ENCODE measurements around the gene CLDN14.

Gene CLDN14

DNA sequence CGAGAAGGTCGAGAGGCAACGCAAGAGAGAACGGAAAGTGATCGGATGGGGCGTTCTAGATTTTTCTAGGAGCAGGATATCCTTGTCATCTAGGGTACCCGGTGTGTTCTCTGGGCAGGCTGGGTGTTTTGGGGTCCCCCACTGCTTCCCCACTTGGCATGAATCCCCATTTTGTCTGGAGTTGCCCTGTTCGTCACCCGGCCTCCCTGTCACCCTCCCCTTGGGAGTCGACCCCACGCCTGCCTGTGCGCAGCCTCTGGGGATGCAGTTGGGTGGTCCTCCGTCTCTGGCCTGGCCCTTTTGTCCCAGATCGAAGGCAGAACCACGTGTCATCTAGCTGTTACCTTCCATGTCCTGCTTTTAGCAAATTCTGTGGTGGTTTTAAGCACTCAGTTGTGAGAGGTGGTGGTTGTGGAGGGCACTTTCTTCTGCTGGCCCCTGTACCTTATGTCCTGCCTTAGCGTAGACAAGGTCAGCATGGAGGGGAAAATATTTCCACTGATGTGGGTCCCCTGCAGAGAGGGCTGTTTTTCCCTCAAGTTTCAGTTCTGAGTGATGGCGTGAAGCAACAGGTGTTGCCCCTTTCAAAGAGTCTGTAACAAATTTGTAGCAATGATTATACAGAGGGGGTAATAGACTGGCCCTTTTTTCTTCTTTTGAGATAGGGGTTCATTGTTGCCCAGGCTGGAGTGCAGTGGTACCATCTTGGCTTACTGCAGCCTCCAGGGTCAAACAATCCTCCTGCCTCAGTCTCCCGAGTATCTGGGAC lies 59.2 kb downstream of the CLDN14 start:
- H3K4me3 ChIP-seq: no peak overlapping the region
- no peak overlapping the region for H3K9ac ChIP-seq (ENCODE audit: insufficient read length)
- H3K36me3 ChIP-seq (ENCODE audit: insufficient read depth, low read length): peaks cover 16% of the 10 kb centered on the region; the same call in 1 of the 2 replicates
- no peaks in the 10 kb centered on the region for H3K9me3 ChIP-seq (ENCODE audit: low read depth, low read length)
- TF ChIP-seq FOXP2 (optimal IDR thresholded peaks at IDR 0.05; ENCODE audit: control extremely low read depth, extremely low read length, insufficient read depth): no peak
- TF ChIP-seq POLR2AphosphoS5 (IDR thresholded peaks at IDR 0.05; ENCODE audit: borderline replicate concordance, low read depth, low read length): no peak
- TF ChIP-seq EZH2 (IDR thresholded peaks at IDR 0.05): no peak
- DNase-seq (ENCODE audit: low read depth, low spot score): no peak
- H3K27ac ChIP-seq: no peak overlapping the region

DNA sequence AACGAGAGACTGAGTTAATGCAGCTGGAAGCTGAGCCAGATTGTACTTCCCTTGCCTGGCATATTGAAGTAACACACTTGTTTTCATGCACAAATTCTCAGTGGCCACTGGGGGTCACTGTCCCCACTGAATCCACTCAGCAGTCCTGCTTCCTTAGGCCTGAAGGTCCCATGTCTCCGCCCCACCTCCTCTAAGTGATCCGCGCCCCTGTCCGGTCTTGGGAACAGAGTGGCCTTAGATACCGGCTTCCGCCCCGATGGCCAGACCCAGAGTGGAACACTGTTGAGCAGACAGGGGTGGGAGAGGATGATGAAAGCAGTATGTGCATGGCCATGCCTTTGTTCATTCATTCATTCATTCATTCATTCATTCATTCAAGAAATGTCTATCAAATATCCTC lies 59.9 kb downstream of the CLDN14 start:
- TF ChIP-seq FOXP2 (optimal IDR thresholded peaks at IDR 0.05; ENCODE audit: control extremely low read depth, extremely low read length, insufficient read depth) (no peak), EZH2 (IDR thresholded peaks at IDR 0.05) (no peak), POLR2AphosphoS5 (IDR thresholded peaks at IDR 0.05; ENCODE audit: borderline replicate concordance, low read depth, low read length) (no peak)
- peaks cover 23% of the 10 kb centered on the region for H3K36me3 ChIP-seq (ENCODE audit: insufficient read depth, low read length)
- H3K27ac ChIP-seq: peak overlapping the region; percentile 42; the same call in 1 of the 2 replicates
- DNase-seq (ENCODE audit: low read depth, low spot score): peak; percentile 32
- H3K9ac ChIP-seq (ENCODE audit: insufficient read length): no peak overlapping the region
- H3K9me3 ChIP-seq (ENCODE audit: low read depth, low read length): no peaks in the 10 kb centered on the region
- no peak overlapping the region for H3K4me3 ChIP-seq

DNA sequence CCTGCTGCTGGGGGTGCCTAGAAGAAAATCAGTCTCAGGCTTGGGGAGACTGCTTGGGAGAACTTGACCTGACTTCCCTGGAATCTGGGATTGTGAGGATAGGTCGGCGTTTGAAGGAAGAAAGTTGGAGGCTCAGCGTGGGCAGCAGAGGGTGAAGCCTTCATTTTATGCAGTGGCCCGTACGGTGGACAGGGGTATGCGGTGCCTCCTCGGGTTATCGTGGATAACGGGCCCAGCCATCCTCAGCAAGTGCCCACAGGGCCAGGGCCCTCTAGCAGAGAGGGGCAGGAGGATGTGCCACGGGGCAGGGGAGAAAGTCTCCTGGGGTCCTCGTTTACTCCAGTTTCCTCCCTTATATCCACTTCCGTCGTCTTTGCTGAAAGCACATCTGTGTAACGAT lies 60.7 kb downstream of the CLDN14 start:
- Histone ChIP-seq H3K4me3 (no peak overlapping the region), H3K9ac (ENCODE audit: insufficient read length) (no peak overlapping the region), H3K9me3 (ENCODE audit: low read depth, low read length) (no peaks in the 10 kb centered on the region), H3K27ac (no peak overlapping the region), H3K36me3 (ENCODE audit: insufficient read depth, low read length) (peaks cover 28% of the 10 kb centered on the region)
- TF ChIP-seq FOXP2 (optimal IDR thresholded peaks at IDR 0.05; ENCODE audit: control extremely low read depth, extremely low read length, insufficient read depth): no peak
- no peak for TF ChIP-seq EZH2 (IDR thresholded peaks at IDR 0.05)
- TF ChIP-seq POLR2AphosphoS5 (IDR thresholded peaks at IDR 0.05; ENCODE audit: borderline replicate concordance, low read depth, low read length): no peak
- DNase-seq (ENCODE audit: low read depth, low spot score): no peak

DNA sequence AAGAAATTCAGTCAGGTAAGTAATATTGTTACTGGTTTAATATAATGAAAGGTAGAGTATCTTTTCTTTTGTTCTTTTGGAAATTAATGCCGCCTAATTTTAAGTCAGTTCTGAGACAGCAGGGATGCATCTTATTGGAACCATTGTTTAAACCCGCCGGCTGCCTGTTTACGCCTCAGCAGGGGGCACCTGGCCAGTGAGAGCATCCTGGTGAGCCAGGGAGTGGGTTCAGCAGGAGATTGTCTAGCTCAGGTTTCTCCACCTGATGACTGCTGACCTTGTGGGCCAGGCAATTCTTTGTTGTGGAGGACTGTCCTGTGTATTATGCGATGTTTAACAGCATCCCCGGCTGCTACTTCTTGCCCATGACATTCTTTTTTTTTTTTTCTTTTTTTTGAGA lies 64.5 kb downstream of the CLDN14 start:
- TF ChIP-seq EZH2 (IDR thresholded peaks at IDR 0.05): no peak
- no peak for TF ChIP-seq FOXP2 (optimal IDR thresholded peaks at IDR 0.05; ENCODE audit: control extremely low read depth, extremely low read length, insufficient read depth)
- TF ChIP-seq POLR2AphosphoS5 (IDR thresholded peaks at IDR 0.05; ENCODE audit: borderline replicate concordance, low read depth, low read length): no peak

DNA sequence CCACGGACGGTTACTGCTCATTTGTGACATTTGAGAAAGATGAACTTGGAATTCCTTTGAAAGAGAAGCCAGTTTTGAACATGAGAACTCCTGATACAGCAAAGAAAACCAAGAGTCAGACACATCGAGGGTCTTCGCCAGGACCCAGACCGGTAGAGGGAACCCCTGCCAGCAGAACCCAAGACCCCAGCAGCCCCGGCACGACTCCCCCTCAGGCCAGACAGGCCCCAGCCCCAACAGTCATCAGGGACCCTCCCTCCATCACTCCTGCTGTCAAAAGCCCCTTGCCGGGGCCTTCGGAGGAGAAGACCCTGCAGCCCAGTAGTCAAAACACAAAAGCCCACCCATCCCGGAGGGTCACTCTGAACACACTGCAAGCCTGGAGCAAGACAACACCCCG lies 67.0 kb downstream of the CLDN14 start:
- Histone ChIP-seq H3K9me3 (ENCODE audit: low read depth, low read length) (no peaks in the 10 kb centered on the region), H3K36me3 (ENCODE audit: insufficient read depth, low read length) (peaks cover 62% of the 10 kb centered on the region), H3K4me3 (no peak overlapping the region), H3K27ac (no peak overlapping the region), H3K9ac (ENCODE audit: insufficient read length) (no peak overlapping the region)
- TF ChIP-seq EZH2 (IDR thresholded peaks at IDR 0.05) (no peak), POLR2AphosphoS5 (IDR thresholded peaks at IDR 0.05; ENCODE audit: borderline replicate concordance, low read depth, low read length) (no peak), FOXP2 (optimal IDR thresholded peaks at IDR 0.05; ENCODE audit: control extremely low read depth, extremely low read length, insufficient read depth) (no peak)
- DNase-seq (ENCODE audit: low read depth, low spot score): no peak

More for the DNA sequence above, 64.5 kb downstream of the CLDN14 start:
- no peak for DNase-seq (ENCODE audit: low read depth, low spot score)
- Histone ChIP-seq H3K4me3 (no peak overlapping the region), H3K36me3 (ENCODE audit: insufficient read depth, low read length) (peaks cover 58% of the 10 kb centered on the region), H3K9me3 (ENCODE audit: low read depth, low read length) (no peaks in the 10 kb centered on the region), H3K27ac (no peak overlapping the region), H3K9ac (ENCODE audit: insufficient read length) (no peak overlapping the region)

DNA sequence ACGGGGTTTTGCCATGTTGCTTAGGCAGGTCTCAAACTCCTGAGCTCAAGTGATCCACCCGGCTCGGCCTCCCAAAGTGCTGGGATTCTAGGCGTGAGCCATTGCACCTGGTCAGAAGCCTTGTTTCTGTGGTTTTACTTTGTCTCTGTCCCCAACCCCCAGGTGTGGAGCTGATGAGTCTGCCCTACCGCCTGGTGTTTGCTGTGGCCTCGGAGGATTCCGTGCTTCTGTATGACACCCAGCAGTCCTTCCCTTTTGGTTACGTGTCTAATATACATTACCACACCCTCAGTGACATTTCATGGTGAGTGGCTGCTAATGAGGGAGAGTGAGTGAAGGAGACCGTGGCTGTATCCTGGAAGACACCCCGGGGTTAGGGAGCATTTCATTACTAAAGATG lies 68.6 kb downstream of the CLDN14 start:
- H3K4me3 ChIP-seq: no peak overlapping the region
- H3K27ac ChIP-seq: no peak overlapping the region
- peaks cover 60% of the 10 kb centered on the region for H3K36me3 ChIP-seq (ENCODE audit: insufficient read depth, low read length)
- no peak for TF ChIP-seq POLR2AphosphoS5 (IDR thresholded peaks at IDR 0.05; ENCODE audit: borderline replicate concordance, low read depth, low read length)
- no peak for TF ChIP-seq EZH2 (IDR thresholded peaks at IDR 0.05)
- no peak for DNase-seq (ENCODE audit: low read depth, low spot score)
- no peak overlapping the region for H3K9ac ChIP-seq (ENCODE audit: insufficient read length)
- H3K9me3 ChIP-seq (ENCODE audit: low read depth, low read length): no peaks in the 10 kb centered on the region

Data from SK-N-MC (cell line).